ENCODE data around the gene C19orf44.
"Not testable (repeated sequence)": the region's sequence is repeated elsewhere in the genome, so short reads cannot be mapped to it uniquely, and the experiment has no call there.

The C19orf44 gene

GRCh38 chr19:16495982-16496612 is at the start of gene C19orf44, which contains the start of gene CALR3:
C19orf44 (plus strand) TSS chr19:16496394; CDS start chr19:16500793, 4,399 bp downstream.
CALR3 (minus strand) TSS chr19:16496167; CDS start chr19:16496129, 38 bp downstream.
- DNase-seq = peak; percentile 100

DNA sequence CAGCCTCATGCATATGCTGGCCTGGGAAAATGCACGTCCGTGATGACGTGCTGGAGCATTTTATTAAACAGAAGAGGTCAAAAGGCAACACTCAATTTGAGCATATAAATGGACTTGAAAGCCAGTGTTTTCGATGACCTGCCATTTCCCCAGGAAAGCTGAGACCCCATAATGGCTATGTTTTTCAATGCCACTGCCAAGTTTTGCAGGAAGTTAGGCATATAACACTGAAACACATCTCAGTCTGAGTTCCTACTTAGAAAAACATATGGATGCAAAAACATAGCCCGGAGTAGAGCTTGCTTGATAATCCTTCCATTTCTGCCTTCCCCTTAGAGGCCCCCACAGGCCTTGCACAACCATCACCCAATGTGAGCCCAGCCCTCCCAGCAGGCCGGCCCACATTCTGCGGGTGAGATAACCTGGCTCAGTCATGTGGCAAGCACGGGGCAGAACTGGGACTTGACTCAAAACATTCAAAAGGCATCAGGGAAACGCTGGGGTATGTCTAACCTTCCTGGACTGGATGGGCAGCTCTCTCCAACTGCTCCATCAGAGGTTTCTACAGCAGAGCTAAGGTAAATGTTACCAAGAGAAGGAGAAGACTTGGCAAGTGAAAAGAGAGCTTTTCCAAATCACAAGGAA is 49.3 kb upstream of the C19orf44 start:
- DNase-seq = no peak

DNA sequence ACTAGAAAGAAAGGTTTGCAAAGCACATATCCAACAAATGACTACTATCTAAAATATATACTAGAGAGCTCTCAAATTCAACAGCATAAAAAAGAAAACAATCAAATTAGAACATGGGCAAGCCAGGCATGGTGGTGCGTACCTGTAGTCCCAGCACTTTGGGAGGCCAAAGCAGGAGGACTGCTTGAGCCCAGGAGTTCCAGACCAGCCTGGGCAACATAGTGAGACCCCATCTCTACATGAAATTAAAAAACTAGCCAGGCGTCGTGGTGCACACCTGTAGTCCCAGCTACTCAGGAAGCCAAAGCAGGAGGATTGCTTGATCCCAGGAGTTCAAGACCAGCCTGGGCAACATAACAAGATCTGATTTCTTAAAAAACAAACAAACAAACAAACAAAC is 47.3 kb upstream of the C19orf44 start:
- not testable (repeated sequence) for DNase-seq

DNA sequence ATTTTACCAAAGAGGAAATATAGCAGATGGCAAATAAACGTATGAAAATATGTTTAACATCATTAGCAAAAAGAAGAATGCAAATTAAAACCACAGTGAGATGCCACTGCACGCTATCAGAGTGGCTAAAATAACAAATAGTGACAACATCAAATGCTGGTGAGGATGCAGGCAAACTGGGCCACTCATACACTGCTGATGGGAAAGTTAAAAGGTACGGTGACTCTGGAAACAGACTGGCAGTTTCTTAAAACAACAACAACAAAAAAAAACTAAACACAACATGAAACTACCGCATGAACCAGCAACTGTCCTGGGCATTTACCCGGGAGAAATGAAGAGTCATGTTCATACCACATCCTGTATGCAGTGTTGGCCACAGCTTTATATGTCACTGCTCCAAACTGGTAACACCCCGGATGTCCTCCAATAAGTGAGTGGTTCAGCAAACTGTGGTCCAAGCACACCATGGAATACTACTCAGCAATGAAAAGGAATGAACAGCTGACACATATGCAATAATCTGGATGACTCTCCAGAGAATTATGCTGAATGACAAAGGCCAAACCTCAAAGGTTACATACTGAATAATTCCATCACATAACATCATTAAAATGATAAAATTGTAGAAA is 46.7 kb upstream of the C19orf44 start:
- no peak for DNase-seq

DNA sequence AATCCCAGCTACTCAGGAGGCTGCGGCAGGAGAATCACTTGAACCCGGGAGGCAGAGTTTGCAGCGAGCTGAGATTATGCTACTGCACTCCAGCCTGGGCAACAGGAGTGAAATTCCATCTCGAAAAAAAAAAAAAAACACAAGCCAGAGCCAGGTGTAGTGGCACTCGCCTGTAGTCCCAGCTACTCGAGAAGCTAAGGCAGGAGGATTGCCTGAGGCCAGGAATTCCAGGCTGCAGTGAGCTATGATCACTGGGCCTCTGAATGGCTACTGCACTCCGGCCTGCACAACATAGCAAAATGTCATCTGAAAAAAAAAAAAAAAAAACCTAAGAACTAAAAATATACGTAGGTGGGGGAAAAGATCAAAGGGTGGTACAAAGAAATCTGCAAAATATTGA is 43.9 kb upstream of the C19orf44 start:
- no peak for DNase-seq

GRCh38 chr19:16454351-16454918 is 41.8 kb upstream of the C19orf44 start:
- no peak for DNase-seq

- DNase-seq = no peak
These were observed 40.7 kb upstream of the C19orf44 start for GRCh38 chr19:16455489-16455888.

DNA sequence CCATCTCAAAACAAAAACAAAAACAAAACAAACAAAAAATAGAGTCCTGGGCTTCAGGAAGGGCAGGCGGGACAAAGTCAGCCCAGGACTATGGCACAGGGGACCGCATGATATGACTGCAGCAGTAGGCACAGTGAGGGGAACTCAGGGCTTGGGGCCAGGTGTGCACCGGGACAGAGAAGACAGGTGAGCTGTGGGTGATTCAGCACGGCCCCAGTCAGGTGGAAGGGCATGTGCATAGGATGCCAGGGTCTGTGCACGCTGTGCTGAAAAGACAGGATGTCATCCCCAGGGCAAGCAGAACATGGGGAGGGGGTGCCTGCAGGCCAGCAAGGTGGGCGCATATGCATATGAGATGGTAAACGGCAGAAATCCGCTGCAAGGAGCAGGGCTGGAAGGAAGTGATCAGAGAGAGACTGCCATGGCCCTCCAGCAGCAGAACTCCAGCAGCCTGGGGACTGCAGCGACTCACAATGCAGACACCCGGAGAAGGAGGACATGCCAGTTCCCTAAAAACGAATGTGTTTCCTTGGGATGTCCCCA is 39.5 kb upstream of the C19orf44 start:
- DNase-seq = no peak

- DNase-seq = peak; percentile 65 to 78
These were observed 38.8 kb upstream of the C19orf44 start for GRCh38 chr19:16457195-16457953.

DNA sequence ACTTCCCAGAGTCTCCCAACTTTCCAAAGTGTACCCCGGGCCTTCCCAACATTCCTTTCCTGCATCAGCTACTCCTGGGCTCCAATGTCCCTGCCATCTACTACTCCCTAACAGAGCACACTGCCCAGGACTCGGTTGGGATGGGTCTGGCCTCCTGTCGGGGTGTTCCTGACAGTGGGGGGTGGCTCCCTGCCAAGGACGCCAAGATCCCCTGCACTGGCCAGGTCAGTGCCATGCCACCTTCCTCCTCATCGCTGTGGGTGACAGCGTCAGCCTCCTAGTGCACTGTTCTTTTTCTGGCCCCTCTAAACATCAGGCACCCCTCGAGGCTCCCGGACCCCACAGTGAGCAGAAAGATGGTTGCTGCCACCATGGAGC is 38.3 kb upstream of the C19orf44 start:
- DNase-seq = no peak

- no peak for DNase-seq
These were observed 37.5 kb upstream of the C19orf44 start for GRCh38 chr19:16458391-16459341.

GRCh38 chr19:16459680-16460079 is 36.5 kb upstream of the C19orf44 start:
- DNase-seq = no peak

- DNase-seq = no peak
These were observed 35.7 kb upstream of the C19orf44 start for GRCh38 chr19:16460454-16460853.

DNA sequence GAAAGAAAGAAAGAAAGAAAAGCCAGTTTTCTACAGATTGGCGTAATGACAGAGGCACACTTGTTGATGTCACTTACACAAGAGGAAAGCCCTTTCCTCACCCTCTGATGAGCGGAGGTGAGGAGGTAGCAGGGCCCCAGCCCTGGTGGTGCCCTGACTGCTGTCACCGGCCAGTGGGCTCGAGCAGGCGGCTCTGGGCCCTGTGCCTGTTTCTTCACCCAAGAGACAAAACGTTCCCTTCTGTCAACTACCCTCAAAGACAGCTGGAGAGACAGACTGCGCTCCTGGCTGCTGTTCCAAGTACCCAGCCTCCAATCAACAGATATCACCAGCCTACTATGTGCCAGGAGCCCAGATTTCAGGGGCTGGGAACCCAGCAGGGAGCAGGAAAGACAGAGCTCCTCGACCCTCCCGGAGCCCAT is 34.6 kb upstream of the C19orf44 start:
- DNase-seq = no peak

GRCh38 chr19:16462757-16463250 is 33.4 kb upstream of the C19orf44 start:
- DNase-seq = no peak

DNA sequence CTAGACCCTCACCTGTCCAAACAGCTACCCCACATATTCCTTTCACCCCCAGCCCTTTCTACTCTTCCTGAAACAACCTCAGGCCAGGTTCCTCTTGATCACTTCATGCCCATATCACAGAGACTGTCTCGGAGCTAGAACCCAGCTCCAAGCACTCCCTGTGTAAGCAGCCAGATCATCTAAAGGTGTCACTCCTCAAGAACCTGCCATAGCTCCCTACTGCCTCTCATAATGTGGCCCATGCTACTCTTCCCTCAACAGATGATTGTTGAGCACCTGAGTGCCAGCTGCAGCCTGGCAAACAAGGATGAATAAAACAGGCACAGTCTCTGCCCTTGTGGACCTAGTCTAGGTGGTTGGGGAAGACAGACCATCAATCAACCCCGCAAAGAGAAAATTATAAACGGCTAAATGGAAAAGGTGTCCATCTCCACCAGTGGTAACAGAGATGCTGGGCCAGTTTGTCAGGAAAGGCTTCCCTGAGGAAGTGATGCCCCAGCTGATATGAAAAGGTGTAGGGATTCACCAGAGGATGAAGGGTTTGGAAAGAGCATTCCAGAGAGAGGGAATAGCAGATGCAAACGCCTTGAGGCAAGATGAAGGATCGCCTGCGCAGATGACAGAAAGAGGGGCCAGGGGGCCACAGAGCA is 32.7 kb upstream of the C19orf44 start:
- DNase-seq = no peak

GRCh38 chr19:16463991-16464575 is 32.1 kb upstream of the C19orf44 start:
- DNase-seq = no peak

DNA sequence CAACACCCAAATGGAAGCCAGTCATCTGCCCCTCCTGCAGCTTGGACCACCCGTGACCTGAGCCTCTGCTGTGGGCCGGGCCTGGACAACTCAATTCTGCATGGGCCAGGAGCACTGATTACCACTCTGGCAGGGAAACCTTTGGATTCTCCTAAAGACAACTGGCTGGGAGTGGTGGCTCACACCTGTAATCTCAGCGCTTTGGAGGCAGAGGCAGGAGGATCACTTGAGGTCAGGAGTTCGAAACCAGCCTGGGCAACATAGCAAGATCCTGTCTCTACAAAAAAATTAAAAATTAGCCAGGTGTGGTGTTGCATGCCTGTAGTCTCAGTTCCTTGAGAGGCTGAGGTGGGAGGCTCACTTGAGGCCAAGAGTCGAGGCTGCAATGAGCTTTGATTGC is 31.0 kb upstream of the C19orf44 start:
- DNase-seq = no peak

DNA sequence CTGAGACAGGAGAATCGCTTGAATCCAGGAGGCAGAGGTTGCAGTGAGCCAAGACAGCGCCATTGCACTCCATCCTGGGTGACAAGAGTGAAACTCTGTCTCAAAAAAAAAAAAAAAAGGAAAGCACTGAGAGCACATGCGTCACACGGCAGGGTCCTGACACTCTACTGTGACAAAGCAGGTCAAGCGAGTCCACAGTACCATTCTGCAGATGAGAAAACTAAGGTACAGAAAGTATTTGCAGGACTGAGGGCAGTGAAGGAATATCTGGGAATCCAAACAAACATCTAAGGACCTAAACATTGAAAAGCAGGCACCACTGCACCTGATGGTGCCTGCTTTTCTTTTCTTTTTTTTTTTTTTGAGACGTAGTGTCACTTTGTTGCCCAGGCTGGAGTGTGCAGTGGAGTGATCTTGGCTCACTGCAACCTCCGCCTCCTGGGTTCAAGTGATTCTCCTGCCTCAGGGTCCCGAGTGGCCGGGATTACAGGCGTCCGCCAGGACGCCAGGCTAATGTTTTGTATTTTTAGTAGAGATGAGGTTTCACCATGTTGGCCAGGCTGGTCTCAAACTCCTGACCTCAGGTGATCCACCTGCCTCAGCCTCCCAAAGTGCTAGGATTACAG is 29.3 kb upstream of the C19orf44 start:
- not testable (repeated sequence) for DNase-seq

GRCh38 chr19:16467581-16467980 is 28.6 kb upstream of the C19orf44 start:
- no peak for DNase-seq
